Spinal cord (tissue), 10 donors: ENCODE results near the gene EIF4B. TPM values are rescaled to one million over a fixed set of nuclear protein-coding genes. Genes with fewer than 3 reads are reported as not detected.
"Not testable (repeated sequence)": the region's sequence is repeated elsewhere in the genome, so short reads cannot be mapped to it uniquely, and the experiment has no call there.

ENCODE experiments used
- DNase-seq, 6 donors: peaks; one replicate each; pipeline versions ENCODE4 v3.0.0 to v3.0.0-alpha.2; 2013 to 2015; ENCODE audit warnings: low spot score in 6 of 6, low read depth in 4 of 6
- H3K27ac ChIP-seq: one replicate; pipeline ENCODE4 v1.5.1; 2013; ENCODE audit warnings: low read depth, low read length, control low read depth
- H3K27me3 ChIP-seq: one replicate; pipeline ENCODE4 v1.6.1; 2013; ENCODE audit warnings: low read length; ENCODE audit not compliant: control insufficient read depth, insufficient read depth
- H3K36me3 ChIP-seq: one replicate; pipeline ENCODE4 v1.6.1; 2013; ENCODE audit warnings: low read length; ENCODE audit not compliant: control insufficient read depth, insufficient read depth
- H3K4me1 ChIP-seq: one replicate; pipeline ENCODE4 v1.6.1; 2013; ENCODE audit warnings: low read length; ENCODE audit not compliant: control insufficient read depth, insufficient read depth
- H3K4me3 ChIP-seq: one replicate; pipeline ENCODE4 v1.5.1; 2013; ENCODE audit warnings: low read depth, low read length, control low read depth
- H3K9me3 ChIP-seq: one replicate; pipeline ENCODE4 v1.6.1; 2013; ENCODE audit warnings: low read length; ENCODE audit not compliant: control insufficient read depth, insufficient read depth
- WGBS: methylation state at CpG from one replicate; pipeline ENCODE4 v1.1.5; 2013; ENCODE audit warnings: missing lambda C conversion rate; ENCODE audit not compliant: insufficient coverage; 5-methylcytosine and 5-hydroxymethylcytosine counted together
- polyA plus RNA-seq, 2 donors: library from polyadenylated mRNA; unstranded; fragments of 120-200 nt; gene quantifications; one replicate each; pipeline ENCODE4 v1.2.1, GENCODE V29; 2013; ENCODE audit not compliant: insufficient read length in 2 of 2
- total RNA-seq, 2 donors: library from RNA; depleted of rRNA in 1 of 2; stranded (reverse); fragments of 120-200 nt in 1 of 2; fragments of >200 nt in 1 of 2; gene quantifications; one replicate each; pipeline versions ENCODE4 v1.2.3 to v1.2.4, GENCODE V29; 2013 to 2014
- donor health status: healthy.

EIF4B gene
- total and polyA plus RNA-seq, 4 donors, result 215 to 678 (median 397) TPM

- no peak overlapping the region for H3K27ac ChIP-seq
- H3K36me3 ChIP-seq, result peaks cover 3% of the 10 kb centered on the region
- H3K27me3 ChIP-seq, result no peaks in the 10 kb centered on the region
- H3K4me1 ChIP-seq, result peaks cover 13% of the 10 kb centered on the region
- no peak overlapping the region for H3K4me3 ChIP-seq
- DNase-seq, result no peak
- no peaks in the 10 kb centered on the region for H3K9me3 ChIP-seq
- WGBS, result no CpG with 5 or more reads among the region's 2 CpGs
These were observed 4.7 kb downstream of the EIF4B start for GRCh38 chr12:53010955-53011354.

GRCh38 chr12:53011889-53012288 lies 5.6 kb downstream of the EIF4B start:
- Histone ChIP-seq H3K4me3 (no peak overlapping the region), H3K27ac (no peak overlapping the region), H3K4me1 (peaks cover 12% of the 10 kb centered on the region), H3K36me3 (peaks cover 5% of the 10 kb centered on the region), H3K27me3 (no peaks in the 10 kb centered on the region), H3K9me3 (no peaks in the 10 kb centered on the region)
- no peak for DNase-seq
- 100% methylated on average over 2 of the region's 3 CpGs for WGBS

GRCh38 chr12:53012928-53013327 lies 6.7 kb downstream of the EIF4B start:
- DNase-seq, result no peak
- H3K27ac ChIP-seq, result no peak overlapping the region
- peaks cover 15% of the 10 kb centered on the region for H3K36me3 ChIP-seq
- WGBS, result 100% methylated on average over 2 of the region's 3 CpGs
- H3K4me1 ChIP-seq, result peaks cover 8% of the 10 kb centered on the region
- H3K4me3 ChIP-seq, result no peak overlapping the region
- H3K27me3 ChIP-seq, result no peaks in the 10 kb centered on the region
- no peaks in the 10 kb centered on the region for H3K9me3 ChIP-seq

GRCh38 chr12:53014709-53015108 lies 8.5 kb downstream of the EIF4B start:
- no peak overlapping the region for H3K4me3 ChIP-seq
- no CpG with 5 or more reads among the region's 2 CpGs for whole genome bisulfite sequencing
- no peak for DNase-seq
- no peaks in the 10 kb centered on the region for H3K27me3 ChIP-seq
- no peaks in the 10 kb centered on the region for H3K9me3 ChIP-seq
- no peaks in the 10 kb centered on the region for H3K4me1 ChIP-seq
- H3K27ac ChIP-seq, result no peak overlapping the region
- peaks cover 25% of the 10 kb centered on the region for H3K36me3 ChIP-seq

GRCh38 chr12:53025250-53025649 lies 19.0 kb downstream of the EIF4B start:
- Histone ChIP-seq H3K27ac (no peak overlapping the region), H3K36me3 (peaks cover 52% of the 10 kb centered on the region)

GRCh38 chr12:53027014-53027413 lies 20.8 kb downstream of the EIF4B start:
- H3K4me3 ChIP-seq, DNase-seq, H3K27me3 ChIP-seq, H3K27ac ChIP-seq, H3K9me3 ChIP-seq, H3K4me1 ChIP-seq: not testable (repeated sequence)
- peaks cover 65% of the 10 kb centered on the region for H3K36me3 ChIP-seq
- WGBS, result 96% methylated on average over 4 of the region's 13 CpGs

More at GRCh38 chr12:53025250-53025649, 19.0 kb downstream of the EIF4B start:
- Histone ChIP-seq H3K27me3 (no peaks in the 10 kb centered on the region), H3K4me3 (no peak overlapping the region), H3K9me3 (no peaks in the 10 kb centered on the region), H3K4me1 (no peaks in the 10 kb centered on the region)
- WGBS, result no CpG with 5 or more reads among the region's 3 CpGs
- DNase-seq, result no peak

GRCh38 chr12:53031616-53032015 lies 25.4 kb downstream of the EIF4B start:
- Histone ChIP-seq H3K9me3 (no peaks in the 10 kb centered on the region), H3K4me3 (no peak overlapping the region), H3K4me1 (no peaks in the 10 kb centered on the region), H3K27me3 (no peaks in the 10 kb centered on the region), H3K36me3 (peaks cover 80% of the 10 kb centered on the region), H3K27ac (no peak overlapping the region)
- WGBS, result no CpG with 5 or more reads among the region's 3 CpGs
- DNase-seq, result no peak

- not testable (repeated sequence) for H3K27ac ChIP-seq, H3K4me1 ChIP-seq, H3K4me3 ChIP-seq, DNase-seq, H3K9me3 ChIP-seq, H3K27me3 ChIP-seq
- 80% methylated on average over 7 of the region's 10 CpGs for WGBS
- peaks cover 78% of the 10 kb centered on the region for H3K36me3 ChIP-seq
These were observed 27.6 kb downstream of the EIF4B start for GRCh38 chr12:53033832-53034231.

- no peaks in the 10 kb centered on the region for H3K9me3 ChIP-seq
- no peak overlapping the region for H3K27ac ChIP-seq
- WGBS, result 91% methylated on average over 3 of the region's 8 CpGs
- H3K4me1 ChIP-seq, result no peaks in the 10 kb centered on the region
- H3K36me3 ChIP-seq, result peaks cover 76% of the 10 kb centered on the region
- H3K27me3 ChIP-seq, result no peaks in the 10 kb centered on the region
- DNase-seq, result no peak
- no peak overlapping the region for H3K4me3 ChIP-seq
These were observed 28.2 kb downstream of the EIF4B start for GRCh38 chr12:53034459-53034858.

GRCh38 chr12:53036802-53037201 lies 30.5 kb downstream of the EIF4B start:
- Histone ChIP-seq H3K4me3 (no peak overlapping the region), H3K9me3 (no peaks in the 10 kb centered on the region), H3K27ac (no peak overlapping the region), H3K4me1 (no peaks in the 10 kb centered on the region), H3K36me3 (peaks cover 60% of the 10 kb centered on the region), H3K27me3 (no peaks in the 10 kb centered on the region)
- no peak for DNase-seq
- WGBS, result no CpG with 5 or more reads among the region's 3 CpGs
